Upper lobe of right lung (tissue), 1 donor: ENCODE measurements around the gene ARSB. TPM values are rescaled to one million over a fixed set of nuclear protein-coding genes. Genes with fewer than 3 reads are reported as not detected.

Experiments used
- ATAC-seq: fragments of 200-7000 bp; cut with Tn5 transposase; one replicate; pipeline ENCODE4 v1.9.1; 2020; ENCODE audit warnings: mild to moderate bottlenecking, moderate library complexity
- DNase-seq: peaks from one replicate; pipeline ENCODE4 v3.0.0-alpha.2; 2020
- H3K27ac ChIP-seq: fragments of 200-600 bp; one replicate; pipeline ENCODE4 v1.8.0; 2022
- H3K27me3 ChIP-seq: fragments of 200-600 bp; one replicate; pipeline ENCODE4 v1.8.0; 2022; ENCODE audit warnings: mild to moderate bottlenecking
- H3K36me3 ChIP-seq: fragments of 200-600 bp; one replicate; pipeline ENCODE4 v1.8.0; 2022
- H3K4me1 ChIP-seq: fragments of 200-600 bp; one replicate; pipeline ENCODE4 v1.8.0; 2022
- H3K4me3 ChIP-seq: fragments of 200-600 bp; one replicate; pipeline ENCODE4 v1.8.0; 2022; ENCODE audit warnings: mild to moderate bottlenecking
- H3K9me3 ChIP-seq: fragments of 200-600 bp; one replicate; pipeline ENCODE4 v1.8.0; 2022
- CTCF ChIP-seq: fragments of 200-600 bp; IDR thresholded peaks from one replicate; pipeline ENCODE4 v1.8.0; 2022; ENCODE audit warnings: antibody characterized with exemption
- intact Hi-C: fragments of 100-400 bp; cut with DNase I; formaldehyde crosslinking; loops from one replicate; pipeline ENCODE4 v1.11.0; 2022
- total RNA-seq: library from RNA; stranded (reverse); fragmentation: NEBNext Ultra II Directional; extraction: Animal tissue kit (Norgen Biotek cat#: 25700); gene quantifications from one replicate; pipeline ENCODE4 v1.2.1, GENCODE V29; 2021
- donor health status: DM: no; HTN: yes; CAD: no; lungs with severe emphysema.

Gene ARSB
- total RNA-seq, 1 donor from 2014 or later: 15.8 TPM

DNA sequence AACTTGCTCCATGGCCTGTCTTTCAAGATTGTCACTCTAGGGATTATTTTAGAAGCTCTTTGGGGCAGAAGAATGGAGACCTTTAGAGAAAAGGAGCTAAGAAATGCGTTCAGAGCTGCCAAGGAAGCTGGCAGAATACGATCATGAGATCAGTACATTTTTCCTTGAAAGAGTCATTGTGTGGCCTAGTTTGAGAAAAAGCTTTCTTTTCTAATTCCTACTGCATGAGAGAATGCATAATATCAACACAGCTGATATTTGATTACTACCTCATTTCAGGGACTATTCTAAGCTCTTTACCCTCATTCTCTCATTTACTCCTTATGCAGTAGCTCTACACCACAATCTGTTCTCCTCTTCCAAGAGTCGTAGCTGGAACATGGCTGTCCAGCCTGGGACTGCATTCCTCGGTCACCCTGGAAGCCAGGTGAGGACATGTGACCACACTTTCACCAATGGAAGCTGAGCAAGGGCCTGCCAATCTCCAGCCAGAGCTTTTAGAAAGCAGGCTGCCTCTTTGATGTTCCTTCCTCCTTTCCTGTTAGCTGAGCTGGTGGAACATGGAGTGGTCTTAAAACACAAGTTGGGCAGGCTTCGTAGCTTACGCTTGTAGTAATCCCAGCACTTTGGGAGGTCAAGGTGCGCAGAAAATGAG, 237.3 kb downstream of the ARSB start:
- H3K27me3 ChIP-seq: no peaks in the 10 kb centered on the region
- no peaks in the 10 kb centered on the region for H3K36me3 ChIP-seq
- no peaks in the 10 kb centered on the region for H3K4me1 ChIP-seq
- H3K4me3 ChIP-seq: no peak overlapping the region
- no peak for TF ChIP-seq CTCF
- DNase-seq (no peak), ATAC-seq (no peak)
- H3K9me3 ChIP-seq: no peaks in the 10 kb centered on the region
- H3K27ac ChIP-seq: no peak overlapping the region
- intact Hi-C loops: no loop called here

DNA sequence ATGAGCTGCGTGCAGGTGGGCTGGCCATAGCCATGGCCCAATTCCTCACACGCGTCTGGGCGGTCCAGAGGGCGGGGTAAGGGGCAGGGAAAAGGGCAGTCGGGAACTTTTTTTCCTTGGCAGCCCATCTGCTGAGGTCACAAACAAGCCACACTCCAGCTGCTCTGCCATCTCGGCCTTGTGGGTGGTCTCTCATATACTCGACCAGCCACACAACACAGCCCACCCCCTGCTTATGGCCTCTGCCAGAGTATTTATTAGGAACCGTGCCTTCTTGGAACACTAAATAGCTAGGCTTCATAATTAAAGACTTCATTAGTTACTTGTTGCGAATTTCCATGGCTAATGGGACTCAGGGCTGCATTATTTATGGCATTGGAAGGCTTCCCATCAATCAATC, 238.1 kb downstream of the ARSB start:
- no peak for DNase-seq
- intact Hi-C loops: no loop called here
- H3K36me3 ChIP-seq: no peaks in the 10 kb centered on the region
- no peak overlapping the region for H3K4me3 ChIP-seq
- H3K9me3 ChIP-seq: no peaks in the 10 kb centered on the region
- H3K4me1 ChIP-seq: no peaks in the 10 kb centered on the region
- no peaks in the 10 kb centered on the region for H3K27me3 ChIP-seq
- TF ChIP-seq CTCF: no peak
- no peak for ATAC-seq
- H3K27ac ChIP-seq: no peak overlapping the region

GRCh38 chr5:78746021-78746770, 238.9 kb downstream of the ARSB start:
- intact Hi-C loops: no loop called here

DNA sequence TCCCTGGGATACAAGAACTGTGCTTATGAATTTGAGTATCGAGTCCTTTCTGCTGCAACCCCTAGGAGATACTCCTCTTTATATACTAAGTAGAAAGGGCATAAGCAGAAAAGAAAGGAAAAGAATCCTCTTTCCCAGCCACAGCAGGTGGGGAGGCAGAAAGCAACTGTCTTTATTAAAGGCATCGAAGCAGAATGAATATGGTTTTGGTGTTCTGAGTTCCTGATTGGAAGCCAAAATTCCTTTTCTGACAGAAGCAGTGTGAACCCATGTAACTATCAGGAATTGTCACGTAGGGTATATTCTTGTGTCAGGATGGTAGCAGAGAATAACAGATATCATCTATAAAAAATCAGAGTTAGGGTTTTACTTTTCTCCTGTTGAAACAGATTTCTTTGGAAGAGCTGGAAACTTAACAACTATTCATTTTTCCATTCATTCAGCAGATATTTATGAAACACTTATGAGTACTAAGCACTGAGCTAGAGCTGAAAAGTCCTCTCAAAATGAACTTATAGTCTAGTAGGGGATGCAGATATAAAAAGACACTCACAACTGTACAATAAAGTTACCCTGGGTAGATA, 240.1 kb downstream of the ARSB start:
- TF ChIP-seq CTCF: no peak
- Histone ChIP-seq H3K36me3 (no peaks in the 10 kb centered on the region), H3K27me3 (no peaks in the 10 kb centered on the region), H3K4me3 (no peak overlapping the region), H3K27ac (no peak overlapping the region), H3K4me1 (no peaks in the 10 kb centered on the region), H3K9me3 (no peaks in the 10 kb centered on the region)
- intact Hi-C loops: no loop called here
- DNase-seq: no peak
- no peak for ATAC-seq

More at GRCh38 chr5:78746021-78746770, 238.9 kb downstream of the ARSB start:
- TF ChIP-seq CTCF: no peak
- Histone ChIP-seq H3K4me3 (no peak overlapping the region), H3K9me3 (no peaks in the 10 kb centered on the region), H3K27ac (no peak overlapping the region), H3K27me3 (no peaks in the 10 kb centered on the region), H3K4me1 (no peaks in the 10 kb centered on the region), H3K36me3 (no peaks in the 10 kb centered on the region)
- DNase-seq (no peak), ATAC-seq (no peak)

DNA sequence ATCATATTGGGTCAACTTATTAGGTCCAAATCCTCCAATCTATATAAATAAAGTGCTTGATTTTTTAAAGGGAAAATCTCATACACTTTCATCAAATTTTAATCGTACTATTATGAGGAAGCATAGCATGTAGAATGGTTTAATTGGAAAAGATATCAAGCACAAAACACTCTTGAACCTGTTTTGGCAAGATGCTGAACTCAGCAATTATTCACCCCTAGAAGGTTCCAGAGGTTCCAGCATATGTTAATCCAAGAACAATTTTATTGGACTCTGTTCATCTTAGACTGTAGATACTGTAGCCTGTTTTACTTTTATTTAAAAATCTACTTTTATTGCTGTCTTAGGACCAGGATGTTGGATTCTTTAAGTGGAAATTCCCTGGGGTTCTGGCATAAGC, 244.1 kb downstream of the ARSB start:
- no peaks in the 10 kb centered on the region for H3K36me3 ChIP-seq
- H3K9me3 ChIP-seq: no peaks in the 10 kb centered on the region
- no peak overlapping the region for H3K4me3 ChIP-seq
- no peak for ATAC-seq
- no peak overlapping the region for H3K27ac ChIP-seq
- no peak for DNase-seq
- intact Hi-C loops: no loop called here
- H3K27me3 ChIP-seq: no peaks in the 10 kb centered on the region
- H3K4me1 ChIP-seq: no peaks in the 10 kb centered on the region
- TF ChIP-seq CTCF: no peak
